GM19395 (cell line): ENCODE data around the gene P2RY6.

Experiments used
- ATAC-seq: cut with Tn5 transposase; IDR thresholded peaks from one replicate; pipeline ENCODE4 v1.9.1; 2021; ENCODE audit warnings: mild to moderate bottlenecking, moderate library complexity; ENCODE audit not compliant: unreplicated experiment

Gene P2RY6

DNA sequence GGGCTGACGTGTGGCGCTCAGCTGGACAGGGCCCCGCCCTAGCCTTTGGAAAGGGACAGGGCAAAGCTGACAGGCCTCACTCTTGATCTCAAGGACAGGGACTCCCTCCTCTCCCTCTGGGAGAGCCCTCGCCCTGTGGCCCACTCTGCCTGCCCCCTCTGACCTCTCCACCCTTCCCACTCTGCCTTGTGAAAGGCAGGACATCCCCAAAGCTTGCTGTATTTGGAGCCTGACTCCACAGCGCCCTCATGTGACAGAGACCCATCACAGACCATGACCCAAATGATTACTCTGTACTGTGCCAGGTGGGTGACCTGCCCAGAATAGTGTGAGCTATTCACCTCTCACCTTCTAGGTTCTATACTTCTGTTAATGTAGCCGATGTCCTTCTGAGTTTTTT lies 35.3 kb upstream of the P2RY6 start:
- ATAC-seq, result no peak

GRCh38 chr11:73237471-73238290 lies 34.5 kb upstream of the P2RY6 start:
- ATAC-seq, result no peak

DNA sequence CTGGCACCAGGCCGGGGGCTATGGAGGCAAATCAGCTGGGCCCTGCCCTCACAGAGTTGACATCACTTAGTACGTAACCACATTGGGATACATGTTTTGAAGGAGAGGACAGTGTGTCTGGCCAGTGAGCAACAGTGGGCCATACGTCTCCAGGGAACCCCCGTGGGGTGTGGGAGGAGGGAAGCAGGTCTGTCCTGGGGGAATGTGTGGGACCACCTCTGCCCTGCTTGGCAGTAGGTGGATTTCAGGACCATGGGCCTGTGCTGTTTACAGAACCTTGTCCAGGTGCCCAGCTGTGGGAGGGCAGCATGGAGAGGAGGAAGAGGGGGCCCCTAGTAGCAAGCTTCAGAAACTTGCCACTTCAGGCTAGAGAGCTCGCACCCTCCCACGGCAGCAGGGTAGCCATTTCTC lies 33.0 kb upstream of the P2RY6 start:
- no peak for ATAC-seq

DNA sequence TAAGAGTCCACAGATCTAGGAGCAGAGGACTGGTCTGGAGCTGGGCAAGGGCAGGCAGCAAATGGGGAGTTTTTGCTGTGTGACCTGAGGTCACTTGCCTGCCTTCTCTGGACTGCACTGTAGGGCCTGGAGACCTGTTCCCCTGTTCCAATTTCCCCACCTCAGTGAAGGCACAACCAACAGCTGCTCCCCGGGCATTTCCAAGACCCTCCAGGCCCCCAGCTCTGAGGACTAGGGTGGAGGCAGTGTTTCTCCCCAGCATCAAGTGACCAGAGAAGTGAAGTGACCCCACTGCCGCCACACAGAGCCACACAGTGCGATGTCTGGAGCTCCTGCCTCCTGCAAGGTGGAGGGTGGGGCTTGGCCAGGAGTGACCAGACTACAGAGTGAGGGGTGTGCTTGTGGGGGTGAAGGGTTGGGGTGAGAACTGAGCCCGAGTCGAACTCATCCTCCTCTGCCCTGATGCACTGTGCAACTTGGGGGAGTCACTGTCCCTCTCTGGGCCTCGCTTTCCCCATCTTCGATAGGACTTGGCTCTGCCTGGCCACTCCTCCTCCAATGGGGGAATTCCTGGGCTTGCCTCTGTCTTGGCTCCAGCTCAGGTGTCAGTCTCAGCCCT lies 32.5 kb upstream of the P2RY6 start:
- no peak for ATAC-seq

GRCh38 chr11:73240190-73240781 lies 31.9 kb upstream of the P2RY6 start:
- no peak for ATAC-seq

GRCh38 chr11:73241300-73241699 lies 30.8 kb upstream of the P2RY6 start:
- no peak for ATAC-seq

- ATAC-seq, result peak; percentile 69
Measured at GRCh38 chr11:73242251-73243092, 29.7 kb upstream of the P2RY6 start.

DNA sequence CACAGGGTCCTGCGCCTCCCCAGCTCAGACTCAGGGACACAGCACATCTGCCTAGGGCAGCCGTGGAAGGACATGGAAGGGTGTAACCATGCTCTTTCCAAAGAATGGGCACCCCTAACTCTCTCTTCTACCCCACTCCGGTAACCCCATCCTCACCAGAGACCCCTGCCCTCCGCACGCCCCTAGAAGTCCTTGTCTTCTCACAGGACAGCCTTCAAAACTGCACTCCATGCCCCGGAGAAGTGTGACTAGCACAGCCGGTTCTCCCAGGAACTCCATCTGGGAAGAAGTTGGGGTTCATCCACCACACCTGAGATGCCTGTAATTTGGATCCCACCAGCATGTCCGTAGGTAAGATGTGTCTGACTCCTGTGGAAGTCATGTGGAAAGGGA lies 29.0 kb upstream of the P2RY6 start:
- ATAC-seq, result no peak

DNA sequence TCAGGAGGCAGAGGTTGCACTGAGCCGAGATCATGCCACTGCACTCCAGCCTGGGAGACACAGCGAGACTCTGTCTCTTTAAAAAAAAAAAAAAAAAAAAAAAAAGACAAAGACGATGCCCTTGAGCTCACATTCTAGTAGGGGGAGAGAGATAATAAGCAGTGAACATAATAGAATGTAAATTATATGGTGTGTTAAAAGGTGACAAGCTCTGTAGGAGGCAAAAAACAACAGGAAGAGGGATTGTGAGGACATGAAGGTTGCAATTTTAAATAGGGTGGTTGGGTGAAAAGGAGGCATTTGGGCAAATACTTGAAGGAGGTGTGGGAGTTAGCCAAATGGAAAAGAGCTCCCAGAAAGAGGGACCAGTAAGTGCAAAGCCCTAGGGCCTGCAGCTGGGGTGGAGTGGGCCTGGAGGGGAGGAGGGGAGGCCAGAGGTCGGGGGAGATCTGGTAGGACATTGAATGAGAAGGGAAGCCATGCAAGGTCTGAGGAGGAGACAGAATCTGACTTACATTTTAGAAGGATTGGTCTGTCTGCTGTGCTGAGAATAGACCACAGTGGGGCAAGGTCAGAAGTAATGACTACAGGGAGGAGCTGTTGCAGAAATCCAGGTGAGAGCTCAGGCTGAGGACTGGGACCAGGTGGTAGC lies 27.4 kb upstream of the P2RY6 start:
- no peak for ATAC-seq

GRCh38 chr11:73245461-73245860 lies 26.7 kb upstream of the P2RY6 start:
- ATAC-seq, result no peak

- ATAC-seq, result no peak
Measured at GRCh38 chr11:73246303-73246702, 25.8 kb upstream of the P2RY6 start.

- no peak for ATAC-seq
Measured at GRCh38 chr11:73248526-73249185, 23.5 kb upstream of the P2RY6 start.

DNA sequence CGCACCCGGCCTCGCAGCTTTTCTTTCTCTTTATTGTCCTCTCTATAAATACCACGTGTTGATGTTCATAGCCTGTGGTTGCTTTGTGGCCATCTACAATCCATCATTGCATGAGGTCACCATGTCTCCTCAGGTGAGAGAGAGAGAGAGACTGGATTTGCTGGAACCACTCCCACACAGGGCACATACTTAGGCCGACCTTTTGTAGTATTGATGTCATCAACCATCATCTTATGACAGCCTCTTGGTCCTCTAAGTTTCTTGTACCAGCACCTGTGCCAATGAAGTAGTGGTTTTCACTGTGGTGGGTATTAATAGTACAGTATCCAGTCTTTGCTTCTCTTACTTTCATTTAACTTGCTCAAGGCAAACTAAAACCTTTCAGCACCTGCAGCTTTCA lies 22.8 kb upstream of the P2RY6 start:
- no peak for ATAC-seq

- no peak for ATAC-seq
Measured at GRCh38 chr11:73249853-73250783, 22.0 kb upstream of the P2RY6 start.

DNA sequence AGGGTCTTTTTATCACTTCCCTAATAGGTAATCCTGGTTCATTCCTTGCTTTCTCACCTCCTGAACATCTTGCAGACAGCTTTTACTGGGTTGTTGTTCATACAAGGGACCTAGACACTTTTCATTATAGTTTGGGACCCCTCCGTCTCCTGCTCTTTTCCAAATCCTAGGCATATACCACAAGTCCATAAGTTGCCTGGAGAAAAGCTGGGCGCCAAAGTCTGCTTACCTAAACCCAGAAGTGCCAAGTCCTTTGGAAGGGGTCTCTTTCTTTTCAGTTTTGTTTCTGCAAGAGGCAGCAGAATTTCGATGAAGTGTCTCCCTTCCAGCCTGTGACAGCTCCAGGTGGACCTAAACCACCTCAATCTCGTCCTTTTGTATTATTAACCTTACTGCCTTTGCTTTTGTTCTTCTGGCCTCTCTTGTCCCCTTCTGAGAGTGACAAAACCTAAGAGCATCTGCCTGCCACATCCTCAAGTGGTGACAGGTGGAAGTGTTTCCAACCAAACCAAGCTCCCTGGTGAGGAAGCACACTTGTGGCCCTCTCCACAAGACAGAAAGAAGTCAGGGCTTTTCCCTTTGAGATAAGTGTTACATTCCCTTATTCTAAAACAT lies 19.5 kb upstream of the P2RY6 start:
- ATAC-seq, result no peak

- no peak for ATAC-seq
Measured at GRCh38 chr11:73257342-73258103, 14.6 kb upstream of the P2RY6 start.

- ATAC-seq, result no peak
Measured at GRCh38 chr11:73258104-73259035, 13.8 kb upstream of the P2RY6 start.
